Activated CD4-positive, CD25-positive, alpha-beta regulatory T cell treated with anti-CD3 and anti-CD28 coated beads, Interleukin-2, amount 50 U/mL, for 16 hours (primary cell): ENCODE data around the gene PAX1.

ENCODE experiments used
- DNase-seq: peaks from one replicate; pipeline ENCODE4 v3.0.0-alpha.2; 2020; ENCODE audit warnings: low read depth, low spot score

The PAX1 gene

GRCh38 chr20:21702553-21703470 lies 2.7 kb upstream of the PAX1 start:
- DNase-seq, result no peak

GRCh38 chr20:21703717-21704407 lies 1.6 kb upstream of the PAX1 start:
- DNase-seq, result no peak

GRCh38 chr20:21704408-21705385 lies 767 bp upstream of the PAX1 start:
- no peak for DNase-seq

GRCh38 chr20:21706261-21707195 lies 1.1 kb downstream of the PAX1 start:
- DNase-seq, result no peak

- DNase-seq, result no peak
Observed at GRCh38 chr20:21707267-21707666, 1.8 kb downstream of the PAX1 start.

GRCh38 chr20:21707999-21708737 lies 2.7 kb downstream of the PAX1 start:
- DNase-seq, result no peak

GRCh38 chr20:21708738-21709534 lies 3.5 kb downstream of the PAX1 start:
- DNase-seq, result no peak

GRCh38 chr20:21709535-21709904 lies 4.1 kb downstream of the PAX1 start:
- no peak for DNase-seq

- no peak for DNase-seq
Observed at GRCh38 chr20:21710341-21710740, 4.9 kb downstream of the PAX1 start.

GRCh38 chr20:21710863-21711431 lies 5.5 kb downstream of the PAX1 start:
- DNase-seq, result no peak

GRCh38 chr20:21712443-21713059 lies 7.1 kb downstream of the PAX1 start:
- no peak for DNase-seq

GRCh38 chr20:21713470-21713869 lies 8.0 kb downstream of the PAX1 start:
- DNase-seq, result no peak

GRCh38 chr20:21713901-21714296 lies 8.4 kb downstream of the PAX1 start:
- no peak for DNase-seq

- no peak for DNase-seq
Observed at GRCh38 chr20:21714297-21715192, 9.1 kb downstream of the PAX1 start.

GRCh38 chr20:21715193-21715881 lies 9.9 kb downstream of the PAX1 start:
- no peak for DNase-seq

GRCh38 chr20:21719592-21720214 lies 14.2 kb downstream of the PAX1 start:
- DNase-seq, result no peak
